Measurements from ENCODE around the gene ATP12A.

ATP12A gene

GRCh38 chr13:24742977-24743376 is 62.8 kb downstream of the ATP12A start:
- no peak for TF ChIP-seq FOXP2 (optimal IDR thresholded peaks at IDR 0.05; ENCODE audit: borderline replicate concordance, extremely low read depth, extremely low read length, insufficient read depth)
- TF ChIP-seq REST (IDR thresholded peaks at IDR 0.05; ENCODE audit: insufficient read depth in 1 of 2, low read depth in 2 of 2, low read length in 2 of 2): no peak
- TF ChIP-seq SIN3A (IDR thresholded peaks at IDR 0.05; ENCODE audit: borderline replicate concordance, insufficient read depth, low read length): no peak
- no peak for TF ChIP-seq POLR2AphosphoS5 (IDR thresholded peaks at IDR 0.05; ENCODE audit: low read depth, low read length)
- TF ChIP-seq TAF1 (IDR thresholded peaks at IDR 0.05; ENCODE audit: borderline replicate concordance, insufficient read depth, low read length): no peak

GRCh38 chr13:24744247-24744646 is 64.0 kb downstream of the ATP12A start:
- no peak for TF ChIP-seq TAF1 (IDR thresholded peaks at IDR 0.05; ENCODE audit: borderline replicate concordance, insufficient read depth, low read length)
- no peak for TF ChIP-seq POLR2AphosphoS5 (IDR thresholded peaks at IDR 0.05; ENCODE audit: low read depth, low read length)
- no peak for TF ChIP-seq FOXP2 (optimal IDR thresholded peaks at IDR 0.05; ENCODE audit: borderline replicate concordance, extremely low read depth, extremely low read length, insufficient read depth)
- no peak for TF ChIP-seq SIN3A (IDR thresholded peaks at IDR 0.05; ENCODE audit: borderline replicate concordance, insufficient read depth, low read length)
- TF ChIP-seq REST (IDR thresholded peaks at IDR 0.05; ENCODE audit: insufficient read depth in 1 of 2, low read depth in 2 of 2, low read length in 2 of 2): no peak

GRCh38 chr13:24745516-24745860 is 65.3 kb downstream of the ATP12A start:
- TF ChIP-seq FOXP2 (optimal IDR thresholded peaks at IDR 0.05; ENCODE audit: borderline replicate concordance, extremely low read depth, extremely low read length, insufficient read depth) (no peak), TAF1 (IDR thresholded peaks at IDR 0.05; ENCODE audit: borderline replicate concordance, insufficient read depth, low read length) (no peak), POLR2AphosphoS5 (IDR thresholded peaks at IDR 0.05; ENCODE audit: low read depth, low read length) (no peak), REST (IDR thresholded peaks at IDR 0.05; ENCODE audit: insufficient read depth in 1 of 2, low read depth in 2 of 2, low read length in 2 of 2) (no peak), SIN3A (IDR thresholded peaks at IDR 0.05; ENCODE audit: borderline replicate concordance, insufficient read depth, low read length) (no peak)

- TF ChIP-seq POLR2AphosphoS5 (IDR thresholded peaks at IDR 0.05; ENCODE audit: low read depth, low read length): no peak
- TF ChIP-seq TAF1 (IDR thresholded peaks at IDR 0.05; ENCODE audit: borderline replicate concordance, insufficient read depth, low read length): no peak
Measured at GRCh38 chr13:24745861-24746617, 65.8 kb downstream of the ATP12A start.

- TF ChIP-seq FOXP2 (optimal IDR thresholded peaks at IDR 0.05; ENCODE audit: borderline replicate concordance, extremely low read depth, extremely low read length, insufficient read depth) (no peak), TAF1 (IDR thresholded peaks at IDR 0.05; ENCODE audit: borderline replicate concordance, insufficient read depth, low read length) (no peak), REST (IDR thresholded peaks at IDR 0.05; ENCODE audit: insufficient read depth in 1 of 2, low read depth in 2 of 2, low read length in 2 of 2) (no peak), POLR2AphosphoS5 (IDR thresholded peaks at IDR 0.05; ENCODE audit: low read depth, low read length) (no peak), SIN3A (IDR thresholded peaks at IDR 0.05; ENCODE audit: borderline replicate concordance, insufficient read depth, low read length) (no peak)
Measured at GRCh38 chr13:24746618-24747247, 66.5 kb downstream of the ATP12A start.

Data from PFSK-1 (cell line).